ENCODE results near the gene VPS45.
"Not testable (repeated sequence)": the region's sequence is repeated elsewhere in the genome, so short reads cannot be mapped to it uniquely, and the experiment has no call there.

Gene VPS45

DNA sequence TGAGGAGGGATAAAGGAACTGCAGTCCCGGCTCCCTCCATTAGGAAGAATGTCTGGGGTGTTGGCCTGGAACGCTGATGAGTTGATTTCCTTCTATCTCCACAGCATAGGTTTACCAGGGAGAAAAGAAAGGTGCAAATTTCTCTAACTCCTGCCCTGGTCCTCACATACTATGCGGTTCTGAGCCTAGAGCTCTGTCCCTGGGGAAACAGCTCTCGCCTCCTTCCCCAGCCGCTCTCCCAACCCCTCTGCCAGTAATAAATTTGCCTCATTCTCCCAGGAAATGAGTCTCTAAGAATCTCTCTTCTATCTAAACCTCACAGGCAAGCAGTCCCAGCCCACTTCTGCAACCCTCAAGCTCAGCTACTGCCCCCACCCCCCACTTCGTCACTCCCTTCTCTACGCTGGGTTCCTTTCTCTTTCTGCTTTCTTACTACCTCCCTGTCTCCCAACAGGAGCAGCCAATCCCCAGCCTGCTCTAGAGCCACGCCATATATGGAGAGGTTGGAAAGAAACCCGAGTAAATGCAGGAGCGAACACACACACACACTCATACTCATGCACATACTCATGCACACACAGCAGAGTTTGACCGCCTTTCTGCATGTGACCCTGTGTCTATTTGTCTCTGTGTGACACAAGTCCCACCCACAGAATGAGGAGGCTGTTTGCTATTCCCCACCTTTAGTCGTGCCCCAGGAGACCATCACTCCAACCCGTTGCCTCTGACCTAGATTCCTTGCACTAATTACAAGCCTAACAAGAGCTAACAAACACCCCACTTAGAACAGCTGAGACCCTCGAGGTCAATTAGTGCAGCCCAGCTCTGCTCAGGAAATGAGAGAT lies 95.5 kb downstream of the VPS45 start:
- peak; percentile 85 for DNase-seq

DNA sequence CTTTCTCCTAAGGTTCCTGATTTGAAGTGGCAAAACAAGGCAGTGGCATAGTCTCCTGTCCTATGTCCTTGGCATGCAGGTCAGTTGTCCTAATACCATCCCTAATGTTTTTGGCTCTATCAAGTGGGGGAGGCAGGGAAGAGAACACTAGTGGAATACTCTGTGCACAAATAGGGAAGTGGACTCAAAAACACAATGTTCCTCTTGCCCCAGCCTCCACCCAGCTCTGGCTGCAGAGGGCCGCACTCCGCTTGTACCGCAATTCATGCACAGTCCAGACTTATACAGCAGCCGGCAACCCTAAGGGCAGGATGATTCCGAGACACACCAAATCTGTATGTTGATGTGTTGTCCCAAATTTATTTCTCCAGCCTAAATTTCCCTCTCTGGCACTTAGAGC lies 96.6 kb downstream of the VPS45 start:
- DNase-seq: no peak

DNA sequence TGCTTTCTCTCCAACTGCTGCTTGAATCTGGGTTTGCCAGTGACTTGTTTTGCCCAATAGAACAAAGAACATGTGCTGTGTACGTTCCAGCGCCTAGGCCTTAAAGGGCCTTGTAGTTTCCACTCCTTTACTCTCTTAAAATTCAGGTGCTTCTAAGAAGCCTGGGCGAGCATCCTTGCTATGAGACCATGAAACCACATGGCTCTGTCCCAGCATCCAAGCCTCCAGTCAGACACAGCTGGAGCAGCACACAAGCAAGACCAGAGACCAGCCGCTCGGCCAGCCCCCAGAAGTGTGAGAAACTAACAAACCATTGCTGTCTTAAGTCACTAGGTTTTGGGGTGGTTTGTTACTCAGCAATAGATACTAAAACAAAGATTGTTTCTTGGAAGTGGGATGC lies 97.2 kb downstream of the VPS45 start:
- DNase-seq: no peak

DNA sequence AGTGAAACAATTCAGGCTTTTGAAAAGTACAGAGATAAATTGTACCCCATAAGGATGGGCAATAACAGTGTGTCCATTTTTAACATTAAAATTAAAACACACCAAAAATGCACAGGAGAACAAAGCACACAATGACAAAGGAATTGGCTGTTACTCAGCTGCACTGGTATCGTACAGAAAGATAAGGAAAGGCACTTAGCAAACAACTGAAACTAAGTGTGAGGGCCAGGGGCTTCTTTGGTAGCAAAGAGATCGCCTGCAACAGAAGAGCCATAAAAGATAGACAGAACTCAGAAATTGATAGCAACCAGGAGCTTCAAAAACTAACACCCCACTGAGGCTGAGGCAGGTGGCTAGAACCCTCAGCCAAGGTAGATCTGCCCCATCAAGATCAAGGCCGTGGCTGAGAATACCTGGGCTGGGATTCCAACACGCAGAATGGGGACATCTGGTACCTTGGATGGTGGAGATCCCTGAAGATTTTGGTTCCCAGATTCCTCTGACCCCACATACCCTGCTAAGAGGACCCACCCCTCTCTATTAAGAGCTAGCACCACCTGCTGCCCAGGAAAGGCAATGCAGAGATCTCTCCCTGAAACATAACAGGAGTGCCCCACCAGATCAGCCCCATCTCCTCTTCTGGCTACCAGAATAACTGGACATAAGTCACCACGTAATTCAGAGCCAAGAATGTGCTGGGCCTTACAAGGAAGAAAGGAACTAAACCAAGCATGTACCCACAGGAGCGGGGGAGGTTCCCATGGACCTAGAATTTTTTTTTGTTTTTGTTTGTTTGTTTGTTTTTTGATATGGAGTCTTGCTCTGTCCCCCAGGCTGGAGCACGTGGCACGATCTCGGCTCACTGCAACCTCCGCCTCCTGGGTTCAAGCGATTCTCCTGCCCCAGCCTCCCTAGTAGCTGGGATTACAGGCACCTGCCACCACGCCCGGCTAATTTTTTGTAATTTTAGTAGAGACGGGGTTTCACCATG lies 98.3 kb downstream of the VPS45 start:
- no peak for DNase-seq

DNA sequence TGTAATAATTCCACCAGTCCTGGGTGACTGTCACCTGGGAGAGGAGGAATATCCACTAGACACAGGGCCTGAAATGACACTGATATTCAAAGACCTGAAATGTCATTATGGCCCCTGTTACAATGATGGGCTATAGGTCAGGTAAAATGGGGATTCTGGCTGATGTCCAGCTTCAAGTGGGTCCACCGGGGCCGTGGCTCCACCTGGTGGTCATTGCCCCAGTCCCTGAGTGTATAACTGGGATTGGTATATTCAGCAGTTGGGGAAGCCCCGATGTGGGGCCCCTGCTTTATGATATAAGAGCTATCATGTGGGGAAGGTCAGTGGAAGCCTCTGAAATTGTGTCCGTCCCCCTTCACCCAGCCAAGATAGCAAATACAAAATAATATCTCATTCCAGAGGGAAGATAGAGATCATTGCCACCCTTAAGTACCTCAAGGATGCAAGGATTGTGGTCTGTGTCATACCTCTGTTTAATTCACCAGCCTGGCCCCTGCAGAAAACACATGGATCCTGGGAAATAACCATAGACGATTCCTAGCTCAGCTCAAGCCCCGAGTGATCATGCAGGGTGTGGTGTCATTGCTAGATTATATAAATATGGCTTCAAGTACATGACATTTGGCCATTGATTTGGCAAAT lies 101.5 kb downstream of the VPS45 start:
- no peak for DNase-seq

DNA sequence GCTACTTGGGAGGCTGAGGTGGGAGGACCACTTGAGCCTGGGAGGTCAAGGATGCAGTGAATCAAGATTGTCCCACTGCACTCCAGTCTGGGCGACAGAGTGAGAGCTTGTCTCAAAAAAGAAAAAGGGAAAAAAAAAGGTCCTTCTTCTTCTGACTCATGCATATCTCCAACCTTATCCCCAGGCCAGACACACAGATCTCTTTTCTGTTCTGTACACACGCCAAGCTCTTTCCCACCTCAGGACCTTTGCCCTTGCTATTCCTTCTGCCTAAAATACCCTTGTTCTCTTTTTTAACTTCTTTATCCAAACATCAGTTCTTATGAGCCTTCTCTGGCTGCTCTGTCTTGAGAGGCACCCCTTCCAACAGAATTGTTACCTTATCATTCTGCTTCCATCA lies 104.2 kb downstream of the VPS45 start:
- DNase-seq: no peak

DNA sequence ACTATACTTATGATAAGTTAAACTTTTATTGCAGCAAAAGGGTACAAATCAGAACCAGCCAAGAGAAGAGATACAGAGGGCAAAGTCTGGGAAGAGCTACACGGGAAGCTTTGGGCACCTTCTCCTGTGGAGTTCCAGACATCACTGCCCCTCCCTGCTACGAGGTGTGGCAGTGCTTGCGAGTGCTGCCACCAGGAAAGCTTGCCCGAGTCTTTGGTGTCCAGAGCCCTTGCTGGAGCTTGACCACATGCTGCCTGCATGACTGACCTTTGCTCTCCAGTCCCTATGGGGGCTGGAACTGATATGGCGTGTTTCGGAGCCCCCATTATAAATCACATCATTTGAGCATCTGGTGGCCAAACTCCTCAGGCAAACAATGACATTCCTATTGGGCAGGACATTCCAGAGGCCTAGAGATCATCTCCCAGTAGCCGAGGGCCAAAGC lies 105.6 kb downstream of the VPS45 start:
- no peak for DNase-seq

DNA sequence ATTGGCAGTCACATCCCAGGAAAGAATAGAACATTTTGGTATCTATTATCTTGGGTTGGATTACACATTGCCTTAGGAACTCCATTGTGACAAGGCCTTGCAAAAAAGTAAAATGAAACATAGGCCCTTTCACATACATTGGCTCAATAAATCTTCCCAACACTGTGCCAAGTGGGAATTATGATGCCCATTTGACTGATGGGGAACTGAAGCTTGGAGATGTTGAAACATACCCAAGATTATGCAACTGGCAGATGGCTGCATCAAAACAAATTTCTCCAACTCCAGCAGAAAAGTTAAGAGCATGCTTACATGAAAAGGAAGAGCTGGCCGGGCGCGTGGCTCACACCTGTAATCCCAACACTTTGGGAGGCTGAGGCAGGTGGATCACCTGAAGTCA lies 109.0 kb downstream of the VPS45 start:
- DNase-seq: no peak

DNA sequence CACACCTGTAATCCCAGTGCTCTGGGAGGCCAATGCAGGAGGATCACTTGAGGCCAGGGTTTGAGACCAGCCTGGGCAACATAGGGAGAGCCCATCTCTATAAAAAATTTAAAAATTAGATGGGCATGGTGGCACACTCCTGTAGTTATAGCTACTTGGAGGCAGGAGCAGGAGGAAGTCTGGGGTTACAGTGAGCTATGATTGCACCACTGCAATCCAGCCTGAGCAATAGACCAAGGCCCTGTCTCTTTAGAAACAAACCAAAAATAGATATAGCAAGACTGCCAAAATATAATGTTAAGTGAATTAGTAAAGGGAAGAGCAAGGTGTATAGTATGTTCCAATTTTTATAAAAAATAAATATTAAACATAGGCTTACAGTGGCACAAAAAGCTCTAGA lies 111.0 kb downstream of the VPS45 start:
- no peak for DNase-seq

DNA sequence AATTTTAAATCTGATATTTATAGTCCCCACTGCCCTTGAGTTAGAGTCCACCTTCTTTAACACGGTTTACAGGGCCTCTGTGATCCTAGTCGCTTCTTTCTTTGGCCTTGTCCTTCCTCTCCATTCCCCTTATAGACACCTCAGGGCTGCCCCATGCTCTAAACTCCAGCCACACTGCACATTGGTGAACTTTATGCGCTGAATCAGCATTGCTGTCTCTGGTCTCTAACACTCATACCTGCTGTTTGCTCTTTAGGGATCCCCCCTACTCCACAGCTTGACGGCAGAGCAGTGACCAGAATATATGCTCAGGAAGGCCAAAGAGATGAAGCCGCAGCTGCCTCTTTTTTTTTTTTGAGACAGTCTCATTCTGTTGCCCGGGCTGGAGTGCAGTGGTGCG lies 112.3 kb downstream of the VPS45 start:
- DNase-seq: no peak

DNA sequence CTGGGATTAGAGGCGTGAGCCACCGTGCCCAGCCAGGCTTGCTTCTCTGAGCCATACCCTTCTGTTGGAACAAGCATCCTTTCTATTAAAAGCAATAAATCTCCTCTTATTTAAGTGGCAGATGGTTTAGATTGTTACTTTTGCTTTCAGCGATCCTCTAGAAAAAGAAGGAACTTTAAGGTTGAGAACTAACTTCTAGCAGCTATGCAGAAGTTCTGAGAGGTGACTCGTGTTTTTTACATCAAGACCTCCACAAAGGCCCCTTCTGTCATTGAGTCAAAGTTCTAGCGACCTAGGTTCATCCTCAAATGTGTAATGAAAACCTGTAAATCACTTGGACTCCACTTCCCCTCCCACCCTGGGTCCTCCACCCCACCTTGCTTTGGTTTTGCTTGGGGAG lies 112.9 kb downstream of the VPS45 start:
- DNase-seq: no peak

DNA sequence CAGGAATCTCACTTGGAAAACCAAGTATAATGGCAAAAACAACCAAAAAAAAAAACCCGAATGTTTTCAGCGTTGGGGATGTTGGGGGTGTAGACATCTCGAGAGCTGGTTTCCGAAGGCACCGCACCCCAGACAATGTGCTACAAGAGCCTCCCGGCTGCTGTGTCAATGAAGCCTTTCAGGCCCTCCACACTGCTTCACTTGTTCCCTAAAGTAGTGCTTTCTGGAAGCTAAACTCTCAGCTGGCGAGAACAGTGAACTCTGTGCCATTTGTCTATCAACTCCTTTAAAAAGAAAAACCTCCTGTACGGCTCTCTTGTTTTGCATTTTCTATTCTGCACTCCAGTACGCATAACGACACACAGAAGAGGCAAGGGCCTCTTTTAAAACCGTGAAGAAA lies 114.7 kb downstream of the VPS45 start:
- DNase-seq: no peak

DNA sequence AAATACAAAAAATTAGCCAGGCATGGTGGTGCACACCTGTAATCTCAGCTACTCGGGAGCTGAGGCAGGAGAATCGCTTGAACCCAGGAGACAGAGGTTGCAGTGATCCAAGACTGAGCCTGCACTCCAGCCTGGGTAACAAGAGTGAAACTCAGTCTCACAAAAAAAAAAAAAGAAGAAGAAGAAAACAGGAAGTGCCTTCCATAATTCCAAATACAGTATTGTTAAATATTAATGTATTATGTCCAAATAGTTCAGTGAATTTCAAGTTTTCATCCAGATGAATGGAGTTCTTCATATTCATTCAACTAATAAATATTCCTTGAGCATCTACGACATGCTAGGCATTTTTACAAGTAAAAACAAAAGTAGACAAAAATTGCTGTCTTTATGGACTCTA lies 115.5 kb downstream of the VPS45 start:
- no peak for DNase-seq

DNA sequence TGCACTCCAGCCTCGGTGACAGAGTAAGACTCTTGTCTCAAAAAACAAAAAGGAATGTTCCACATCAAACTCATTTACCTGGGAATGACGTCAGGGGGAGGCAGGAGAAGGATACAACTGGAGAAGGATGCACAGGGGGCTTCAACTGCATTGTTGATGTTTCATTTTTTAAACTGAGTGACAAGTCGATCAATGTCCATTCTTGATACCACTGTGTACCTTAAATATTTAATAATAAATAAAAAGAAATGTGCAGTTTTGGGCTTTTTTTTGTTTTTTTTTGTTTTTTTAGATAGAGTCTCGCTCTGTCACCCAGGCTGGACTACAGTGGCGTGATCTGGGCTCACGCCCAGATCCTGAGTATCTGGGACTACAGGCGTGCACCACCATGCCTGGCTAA lies 117.9 kb downstream of the VPS45 start:
- DNase-seq: no peak

DNA sequence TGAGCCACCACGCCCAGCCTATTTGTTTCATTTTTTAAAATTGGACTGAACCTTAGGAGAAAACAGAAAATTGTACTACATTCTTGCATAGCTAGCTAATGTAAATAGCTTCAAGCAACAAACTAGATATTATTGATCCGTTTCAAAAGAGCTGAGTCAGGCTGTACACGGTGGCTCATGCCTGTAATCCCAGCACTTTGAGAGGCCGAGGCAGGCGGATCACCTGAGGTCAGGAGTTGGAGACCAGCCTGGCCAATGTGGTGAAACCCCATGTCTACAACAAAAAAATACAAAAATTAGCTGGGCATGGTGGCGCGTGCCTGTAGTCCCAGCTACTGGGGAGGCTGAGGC lies 118.8 kb downstream of the VPS45 start:
- DNase-seq: not testable (repeated sequence)

DNA sequence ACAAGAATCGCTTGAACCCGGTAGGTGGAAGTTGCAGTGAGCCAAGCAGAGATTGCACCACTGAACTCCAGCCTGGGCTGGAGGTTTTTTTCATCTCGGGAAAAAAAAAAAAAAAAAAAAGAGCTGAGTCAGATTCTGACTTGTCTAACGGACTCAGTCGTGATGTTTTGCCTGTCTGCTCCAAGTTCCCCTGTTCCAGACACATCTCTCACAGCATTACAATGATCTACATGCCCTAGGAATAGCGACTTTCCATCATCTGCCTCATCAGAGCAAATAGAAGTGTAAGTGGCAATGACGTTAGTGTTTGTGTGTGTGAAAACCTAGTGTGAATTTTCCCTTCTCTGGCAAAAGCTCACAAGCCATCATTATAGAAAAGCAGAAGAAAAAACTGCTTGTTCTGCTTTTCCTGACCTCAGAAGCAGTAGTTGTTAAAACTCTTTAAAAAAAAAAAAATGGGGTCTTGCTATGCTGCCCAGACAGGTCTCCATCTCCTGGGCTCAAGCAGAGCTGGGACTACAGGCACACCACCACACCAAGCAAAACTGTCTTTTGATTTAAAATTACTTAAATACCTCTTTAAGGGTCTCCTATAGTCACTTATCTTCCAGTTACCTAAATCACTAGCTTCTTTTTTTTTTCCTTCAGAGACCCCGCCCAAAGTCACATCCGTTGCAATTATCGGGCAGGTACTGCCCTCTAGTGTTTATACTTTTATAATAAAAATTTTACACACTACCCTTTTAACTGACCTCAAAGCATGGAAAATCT lies 119.4 kb downstream of the VPS45 start:
- no peak for DNase-seq

DNA sequence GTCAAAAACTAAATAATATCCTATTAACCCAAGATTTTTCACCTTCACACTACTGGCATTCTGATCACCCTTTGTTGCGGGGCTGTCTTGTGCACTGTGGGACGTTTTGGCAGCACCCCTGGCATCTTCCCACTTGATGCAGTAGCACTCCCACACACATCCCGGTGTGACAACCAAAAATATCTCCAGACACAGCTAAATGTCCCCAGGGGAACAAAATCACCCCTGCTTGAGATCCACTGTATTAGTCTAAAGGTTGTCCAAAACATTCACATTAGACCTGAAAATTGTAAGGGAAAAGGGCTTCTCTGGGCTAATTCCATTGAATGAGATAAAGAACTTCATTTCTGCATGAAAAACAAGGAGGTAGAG lies 120.0 kb downstream of the VPS45 start:
- DNase-seq: no peak

DNA sequence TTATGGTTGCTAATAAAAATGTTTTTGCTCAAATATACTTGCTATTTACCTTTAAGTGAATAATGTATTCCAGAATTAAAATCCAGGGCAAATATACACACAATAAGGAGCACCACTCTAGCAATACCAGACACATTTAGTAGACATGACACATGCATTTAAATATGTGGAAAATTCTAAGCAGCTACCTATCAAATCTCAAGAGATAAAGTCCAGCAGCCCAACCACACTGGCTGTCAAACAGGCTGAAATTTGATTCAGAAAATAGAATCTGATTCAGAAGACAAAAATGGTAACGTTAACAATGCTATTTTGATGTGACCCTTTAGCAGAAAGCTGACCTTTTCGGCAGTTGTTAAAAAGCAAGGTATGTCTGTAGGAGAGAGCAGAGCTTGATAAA lies 124.4 kb downstream of the VPS45 start:
- no peak for DNase-seq

DNA sequence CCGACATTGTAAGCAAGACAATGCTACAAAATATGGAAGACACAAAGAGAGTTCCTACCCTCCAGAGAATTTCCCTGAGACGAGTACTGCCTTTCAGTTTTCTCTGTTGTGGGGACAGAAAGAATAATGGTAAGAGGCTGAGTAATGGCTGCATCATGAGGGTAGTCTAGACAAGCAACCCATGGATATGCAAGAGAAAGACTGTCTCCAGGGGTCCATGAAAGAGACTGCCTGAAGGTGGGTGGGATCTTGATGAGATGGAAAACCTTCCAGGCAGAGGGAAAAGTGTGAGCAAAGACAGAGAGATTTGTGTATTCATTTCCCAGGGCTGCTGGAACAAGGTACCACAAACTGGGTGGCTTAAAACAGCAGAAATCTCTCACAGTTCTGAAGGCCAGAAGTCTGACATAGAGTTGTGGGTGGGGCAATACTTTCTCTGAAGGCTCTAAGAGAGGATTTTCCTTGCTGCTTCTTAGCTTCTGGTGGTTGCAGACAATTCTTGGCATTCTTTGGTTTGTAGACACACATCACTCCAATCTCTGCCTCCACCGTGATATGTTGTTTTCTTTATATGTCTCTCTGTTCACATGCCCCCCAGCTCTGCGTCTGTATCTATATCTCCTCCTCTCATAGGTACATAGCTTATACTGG lies 126.9 kb downstream of the VPS45 start:
- no peak for DNase-seq

Measured in NCI-H1436 treated with DMSO at 0.1 percent for 48 hours (cell line).